NCI-H446 (cell line): ENCODE data around the gene ZHX3.
A peak's percentile ranks its signal among the peaks of the same experiment; 100 is the strongest.
"Not testable (repeated sequence)": the region's sequence is repeated elsewhere in the genome, so short reads cannot be mapped to it uniquely, and the experiment has no call there.

Experiments used
- DNase-seq, 2 experiments: peaks; one replicate each; lab custom pipeline; 2025; lab: John Stamatoyannopoulos, UW

The ZHX3 gene

GRCh38 chr20:41135187-41135887 is 182.2 kb downstream of the ZHX3 start:
- DNase-seq, result peak; percentile 17 to 60

DNA sequence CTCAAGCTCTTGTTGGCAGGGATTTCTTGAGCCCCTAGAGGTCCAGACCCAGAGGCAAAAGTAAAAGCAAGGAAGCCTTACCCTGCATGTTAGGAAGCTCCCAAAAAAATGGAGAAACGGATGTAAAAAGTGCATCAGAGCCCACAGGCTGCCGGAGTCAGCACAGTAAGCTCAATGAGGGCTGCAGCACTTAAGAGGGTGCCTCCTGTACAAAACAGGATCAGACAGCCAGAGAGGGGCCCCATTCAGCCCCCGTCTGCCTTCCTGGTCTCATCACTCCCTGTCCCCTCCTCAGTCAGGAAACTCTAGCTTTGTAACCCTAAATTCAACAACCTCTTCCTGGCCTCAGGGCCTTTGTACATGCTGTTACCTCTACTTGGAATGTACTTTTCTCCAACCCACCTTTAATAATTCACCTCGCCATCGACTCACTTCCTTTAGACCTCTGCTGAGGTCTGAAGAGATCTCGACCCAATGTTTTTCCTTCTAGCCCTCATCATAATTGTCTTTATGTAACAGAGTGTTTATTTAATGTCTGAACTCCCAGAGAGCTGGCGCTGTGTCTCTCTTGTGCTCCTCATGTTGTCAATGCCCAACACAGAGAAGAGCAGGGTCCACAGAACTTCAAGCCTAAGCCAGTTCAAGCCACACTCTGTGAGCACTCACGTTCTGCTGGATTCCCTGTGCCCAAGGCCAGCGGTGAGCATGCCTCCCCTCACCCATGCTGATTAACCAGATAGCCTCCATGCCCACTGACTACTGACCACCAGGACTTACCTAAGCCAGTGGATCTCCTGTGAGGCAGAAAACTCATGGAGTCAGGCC is 183.0 kb downstream of the ZHX3 start:
- no peak for DNase-seq

GRCh38 chr20:41133709-41134361 is 183.7 kb downstream of the ZHX3 start:
- no peak for DNase-seq

DNA sequence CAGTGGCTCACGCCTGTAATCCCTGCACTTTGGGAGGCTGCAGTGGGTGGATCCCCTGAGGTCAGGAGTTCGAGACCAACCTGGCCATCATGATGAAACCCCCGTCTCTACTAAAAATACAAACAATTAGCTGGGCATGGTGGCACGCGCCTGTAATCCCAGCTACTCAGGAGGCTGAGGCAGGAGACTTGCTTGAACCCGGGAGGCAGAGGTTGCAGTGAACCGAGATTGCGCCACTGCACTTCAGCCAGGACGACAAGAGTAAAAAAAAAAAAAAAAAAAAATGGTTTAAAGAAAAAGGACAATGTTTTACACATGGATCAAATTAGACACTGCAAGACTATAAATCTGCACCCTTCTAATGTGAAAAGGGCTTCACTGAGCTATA is 185.1 kb downstream of the ZHX3 start:
- DNase-seq, result not testable (repeated sequence)

GRCh38 chr20:41131594-41132387 is 185.7 kb downstream of the ZHX3 start:
- no peak for DNase-seq
